GM19468 (cell line): ENCODE results near the gene LONRF3.
A peak's percentile ranks its signal among the peaks of the same experiment; 100 is the strongest.

Experiments
- ATAC-seq: cut with Tn5 transposase; IDR thresholded peaks from one replicate; pipeline ENCODE4 v1.9.1; 2021; ENCODE audit warnings: mild to moderate bottlenecking, moderate library complexity, moderate number of reproducible peaks; ENCODE audit not compliant: unreplicated experiment; ENCODE audit errors: extremely low read depth

Gene LONRF3

DNA sequence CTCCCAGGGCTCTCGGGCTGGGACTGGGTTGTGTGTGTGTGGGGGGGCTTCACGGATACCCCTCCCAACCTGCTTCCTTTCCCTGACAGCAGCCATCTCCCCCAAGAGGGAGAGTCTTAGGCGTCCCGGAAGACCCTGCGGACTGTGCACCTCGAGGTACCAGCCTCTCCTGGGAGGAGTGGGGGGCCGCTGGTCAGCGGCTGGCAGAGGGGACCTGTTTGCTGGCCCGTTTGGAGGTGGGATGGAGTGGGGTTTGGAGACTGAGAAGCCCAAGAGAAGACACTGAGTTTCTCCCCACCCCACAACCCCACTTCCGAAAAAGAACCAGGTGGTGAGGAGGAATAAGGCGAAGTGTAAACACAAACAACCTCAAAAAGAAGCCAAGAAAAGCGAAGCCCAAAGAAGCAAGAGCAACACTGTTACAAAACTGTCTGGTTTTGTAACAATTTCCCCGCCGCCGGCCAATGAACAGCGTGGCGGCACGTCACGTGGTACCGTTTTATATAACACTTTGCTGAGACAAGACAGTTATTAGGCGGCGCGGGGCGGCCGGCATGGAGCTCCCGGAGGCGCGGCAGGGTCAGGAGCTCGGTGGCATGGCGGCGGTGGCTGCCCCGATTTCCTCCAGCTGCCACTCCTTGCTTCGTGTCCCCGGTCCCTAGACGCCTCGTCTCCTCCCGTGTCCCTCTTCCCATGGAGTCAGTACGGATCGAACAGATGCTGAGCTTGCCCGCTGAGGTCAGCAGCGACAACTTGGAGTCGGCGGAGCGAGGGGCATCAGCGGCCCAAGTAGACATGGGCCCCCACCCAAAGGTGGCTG lies at the start of gene LONRF3:
TSS of gene LONRF3 (plus strand) at position 531 of the 820 bp plus-strand sequence. CDS start at position 694, 163 bp downstream.
- ATAC-seq = peak; percentile 20

DNA sequence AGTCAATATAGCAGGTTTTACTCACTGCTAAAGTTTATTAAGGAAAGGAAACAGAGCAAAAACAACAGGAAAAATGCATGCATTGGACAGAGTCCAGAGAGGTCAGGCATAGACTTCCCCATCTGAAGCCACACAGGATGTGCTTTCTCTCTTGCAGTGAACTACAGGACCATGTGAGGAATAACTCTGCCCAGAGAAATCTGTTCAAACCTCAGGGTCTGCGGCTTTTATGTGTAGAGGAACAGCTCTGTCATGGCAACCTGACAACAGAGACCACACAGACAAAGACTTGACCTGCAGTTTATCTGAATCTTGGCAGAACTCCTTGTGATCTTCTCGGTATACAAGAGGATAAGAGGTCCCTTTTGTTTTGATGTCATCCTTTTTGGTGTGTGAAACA lies 46.3 kb upstream of the LONRF3 start:
- no peak for ATAC-seq

DNA sequence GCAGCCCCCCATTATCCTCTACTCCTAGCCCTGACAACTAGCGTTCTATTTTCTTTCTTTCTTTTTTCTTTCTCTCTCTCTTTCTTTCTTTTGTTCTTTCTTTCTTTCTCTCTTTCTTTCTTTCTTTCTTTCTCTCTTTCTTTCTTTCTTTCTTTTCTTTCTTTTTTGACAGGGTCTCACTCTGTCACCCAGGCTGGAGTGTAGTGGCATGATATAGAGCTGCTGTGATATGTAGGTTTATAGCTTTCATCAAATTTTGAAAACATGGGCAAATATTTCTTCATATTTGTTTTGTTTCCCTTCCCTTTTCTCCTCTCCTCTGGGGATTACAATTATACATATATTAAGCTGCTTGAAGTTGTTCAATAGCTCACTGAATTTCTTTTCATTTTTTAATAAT lies 39.1 kb upstream of the LONRF3 start:
- no peak for ATAC-seq

DNA sequence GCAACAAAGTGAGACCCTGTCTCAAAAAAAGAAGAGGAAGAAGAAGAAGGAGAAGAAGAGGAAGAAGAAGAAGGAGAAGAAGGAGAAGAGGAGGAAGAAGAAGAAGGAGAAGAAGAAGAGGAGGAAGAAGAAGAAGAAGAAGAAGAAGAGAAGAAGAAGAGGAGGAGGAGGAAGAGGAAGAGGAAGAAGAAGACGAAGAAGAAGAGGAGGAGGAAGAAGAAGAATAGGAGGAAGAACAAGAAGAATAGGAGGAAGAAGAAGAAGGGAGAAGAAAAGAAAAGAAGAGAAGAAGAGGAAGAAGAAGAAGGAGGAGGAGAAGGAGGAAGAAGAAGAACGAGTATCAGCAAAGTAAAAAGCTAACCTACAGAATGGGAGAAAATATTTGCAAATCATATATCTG lies 33.3 kb upstream of the LONRF3 start:
- ATAC-seq = no peak

DNA sequence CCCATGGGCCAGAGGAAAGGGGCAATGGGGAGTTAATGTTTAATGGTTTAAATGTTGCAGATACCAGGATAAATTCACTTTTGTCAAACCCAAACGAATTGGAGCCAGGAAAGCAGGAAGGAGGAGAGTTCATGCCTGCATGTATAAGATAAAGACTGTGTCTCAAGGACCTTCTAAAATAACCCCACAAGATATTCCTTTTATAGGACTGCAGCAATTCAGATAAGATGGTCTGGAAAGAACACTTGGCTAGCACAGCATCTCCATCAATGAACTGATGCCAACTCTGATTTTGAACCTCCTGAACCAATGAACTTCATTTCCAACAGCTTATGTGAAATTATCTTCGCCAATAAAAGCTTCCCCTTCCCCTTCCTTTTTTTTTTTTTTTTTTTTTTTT lies 31.3 kb upstream of the LONRF3 start:
- no peak for ATAC-seq

DNA sequence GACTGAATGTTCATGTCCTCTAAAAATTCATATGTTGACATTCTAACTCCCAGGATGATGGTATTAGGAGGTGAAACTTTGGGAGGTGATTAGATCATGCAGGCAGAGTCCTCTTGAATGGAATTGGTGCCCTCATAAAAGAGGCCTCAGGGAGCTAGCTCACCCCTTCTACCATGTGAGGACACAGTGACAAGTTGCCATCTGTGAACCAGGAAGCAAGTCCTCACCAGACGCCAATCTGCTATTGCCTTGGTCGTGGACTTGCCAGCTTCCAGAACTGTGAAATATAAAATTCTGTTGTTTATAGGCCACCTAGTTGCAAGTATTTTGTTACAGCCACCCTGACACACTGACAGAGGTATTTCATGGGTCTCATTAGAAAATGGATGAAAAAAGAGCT lies 28.5 kb upstream of the LONRF3 start:
- ATAC-seq = no peak

DNA sequence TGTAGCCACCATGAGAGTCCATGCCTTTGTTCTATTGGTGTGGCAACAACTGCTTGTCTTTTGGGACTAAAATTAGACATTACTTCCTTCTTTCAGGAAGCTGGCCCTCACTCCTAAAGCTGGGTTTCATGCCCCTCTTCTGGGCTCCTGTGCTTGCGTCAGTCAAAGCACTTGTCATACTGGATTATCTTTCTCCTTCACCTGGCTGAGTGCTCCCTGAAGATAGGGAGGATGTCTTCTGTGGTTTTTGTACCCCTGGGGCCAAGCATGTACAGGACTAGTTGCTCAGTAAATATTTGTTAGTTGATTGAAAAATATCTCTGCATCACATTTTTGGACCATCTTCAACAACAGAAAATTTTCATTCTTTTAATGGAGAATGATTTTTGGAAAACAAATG lies 26.1 kb upstream of the LONRF3 start:
- no peak for ATAC-seq

DNA sequence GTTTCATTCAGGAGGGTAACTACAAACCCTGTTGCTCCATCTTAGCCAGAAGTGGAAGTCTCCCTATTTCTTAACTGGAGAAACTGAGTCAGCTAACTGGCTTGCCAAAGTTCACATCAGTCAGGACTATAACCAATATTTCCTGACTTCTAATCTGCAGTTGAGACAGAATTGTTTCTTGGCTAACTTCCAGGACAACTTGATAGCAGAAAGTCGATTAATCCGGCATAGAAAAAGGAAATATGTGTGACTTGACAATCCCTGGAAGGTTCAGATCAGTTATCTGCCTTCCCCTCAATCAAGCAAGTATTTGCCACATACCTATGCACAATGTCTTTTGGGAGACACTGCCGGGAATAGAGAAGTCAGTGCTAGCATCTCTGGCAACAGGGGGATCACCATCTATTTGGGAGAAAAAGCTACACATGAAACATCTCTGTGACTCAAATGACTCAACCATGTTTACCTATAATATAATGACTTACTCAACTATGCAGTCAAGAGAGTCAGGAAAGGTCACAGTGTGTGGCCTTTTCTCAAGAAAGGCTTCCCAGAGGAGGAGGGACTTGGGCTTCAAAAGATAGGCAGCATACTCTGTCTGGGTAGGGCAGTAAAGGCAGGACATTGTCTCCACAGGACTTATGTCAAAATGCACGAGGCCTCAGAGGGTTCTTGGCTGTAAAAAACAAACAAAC lies 12.4 kb upstream of the LONRF3 start:
- ATAC-seq = no peak

DNA sequence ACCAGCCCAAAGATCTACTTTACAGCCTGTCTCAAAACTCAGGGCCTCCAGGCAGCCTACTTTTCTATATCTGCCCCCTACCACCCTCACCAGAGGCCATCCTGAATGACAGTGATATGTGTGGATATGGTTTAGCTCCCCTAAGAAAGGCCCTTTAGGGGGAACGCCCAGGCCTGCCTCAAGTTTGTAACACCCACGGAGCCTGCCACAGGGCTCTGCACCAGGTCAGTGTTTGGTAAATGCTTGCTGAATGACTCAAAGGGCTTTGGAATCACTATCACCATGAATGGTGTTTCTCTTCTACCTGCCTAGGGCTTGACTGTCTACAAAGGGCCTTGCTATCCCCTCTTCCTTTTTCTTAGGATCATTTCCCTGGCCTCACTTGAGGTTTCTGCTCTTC lies 11.3 kb upstream of the LONRF3 start:
- ATAC-seq = no peak

DNA sequence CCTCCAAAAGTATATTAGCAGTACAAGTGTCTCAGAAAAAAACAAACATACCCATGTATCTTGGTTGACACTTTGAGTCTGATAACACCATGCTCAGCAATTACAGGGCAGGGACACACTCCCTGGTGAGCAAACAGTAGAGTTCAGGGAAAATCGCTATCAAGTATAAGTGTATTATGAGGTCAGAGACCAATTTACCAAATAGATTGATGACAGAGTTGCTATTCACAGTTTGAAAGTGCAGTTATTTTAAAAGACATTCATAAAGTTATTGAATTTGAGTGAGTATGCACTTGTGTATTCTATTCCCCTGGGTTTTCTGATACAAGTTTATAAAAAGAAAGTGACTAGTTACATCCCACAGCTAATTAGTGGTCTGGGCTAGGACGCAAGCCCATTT lies 10.2 kb upstream of the LONRF3 start:
- no peak for ATAC-seq

DNA sequence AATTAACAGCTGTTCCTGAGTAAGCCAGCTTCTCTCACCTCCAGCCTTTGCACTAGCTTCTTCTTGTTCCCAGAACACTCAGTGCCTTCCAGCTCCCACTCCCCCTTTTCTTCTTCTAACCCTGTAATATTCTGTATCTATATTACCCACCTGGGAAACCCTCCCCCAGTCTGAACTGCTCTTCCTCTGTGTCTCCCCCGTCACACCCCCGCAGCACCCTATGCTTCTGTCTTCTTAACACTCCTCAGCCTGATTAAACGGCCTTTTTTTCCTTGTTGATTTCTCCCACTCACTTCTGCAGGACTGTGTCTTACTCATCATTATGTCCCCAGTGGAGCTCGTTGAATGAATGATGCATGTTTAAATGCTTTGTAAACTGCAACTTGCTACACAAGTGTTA lies 9.0 kb upstream of the LONRF3 start:
- no peak for ATAC-seq

DNA sequence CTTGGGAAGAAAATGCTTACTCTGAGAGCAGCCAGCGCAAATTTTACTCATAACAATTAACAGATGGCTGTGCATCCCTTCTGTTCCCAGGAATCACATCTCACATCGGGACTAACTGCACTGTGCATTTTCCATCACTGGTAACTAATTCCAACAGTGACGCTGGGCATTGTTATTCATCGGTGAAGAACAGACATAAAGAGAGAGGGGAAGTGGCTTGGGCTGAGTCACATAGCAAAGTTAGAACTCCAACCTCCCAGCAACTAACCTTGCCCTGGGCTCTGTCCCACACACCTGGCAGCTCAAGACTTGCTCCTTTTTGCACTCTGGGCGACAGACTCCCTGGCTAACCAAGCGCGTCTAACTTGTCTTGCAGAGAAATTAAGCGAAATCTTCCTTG lies 6.4 kb upstream of the LONRF3 start:
- ATAC-seq = no peak

DNA sequence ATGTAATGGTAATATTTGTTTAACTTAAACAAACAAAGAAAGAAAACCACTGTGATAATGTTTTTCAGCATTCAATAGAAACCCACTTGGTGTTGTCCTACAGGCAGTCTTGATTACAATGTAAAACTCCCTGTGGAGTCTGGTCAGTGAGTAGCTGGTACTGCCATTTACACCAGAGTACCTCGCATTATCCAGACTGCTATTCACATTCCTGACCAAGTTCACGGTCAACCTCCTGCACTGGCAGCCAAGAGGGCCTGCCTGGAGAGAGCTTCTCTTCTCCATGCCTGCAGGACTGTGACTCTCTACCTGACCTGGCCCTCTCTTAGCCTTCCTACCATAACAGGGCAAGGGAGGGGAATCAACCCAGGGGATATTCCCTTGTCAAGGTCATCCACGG lies 2.9 kb upstream of the LONRF3 start:
- no peak for ATAC-seq

DNA sequence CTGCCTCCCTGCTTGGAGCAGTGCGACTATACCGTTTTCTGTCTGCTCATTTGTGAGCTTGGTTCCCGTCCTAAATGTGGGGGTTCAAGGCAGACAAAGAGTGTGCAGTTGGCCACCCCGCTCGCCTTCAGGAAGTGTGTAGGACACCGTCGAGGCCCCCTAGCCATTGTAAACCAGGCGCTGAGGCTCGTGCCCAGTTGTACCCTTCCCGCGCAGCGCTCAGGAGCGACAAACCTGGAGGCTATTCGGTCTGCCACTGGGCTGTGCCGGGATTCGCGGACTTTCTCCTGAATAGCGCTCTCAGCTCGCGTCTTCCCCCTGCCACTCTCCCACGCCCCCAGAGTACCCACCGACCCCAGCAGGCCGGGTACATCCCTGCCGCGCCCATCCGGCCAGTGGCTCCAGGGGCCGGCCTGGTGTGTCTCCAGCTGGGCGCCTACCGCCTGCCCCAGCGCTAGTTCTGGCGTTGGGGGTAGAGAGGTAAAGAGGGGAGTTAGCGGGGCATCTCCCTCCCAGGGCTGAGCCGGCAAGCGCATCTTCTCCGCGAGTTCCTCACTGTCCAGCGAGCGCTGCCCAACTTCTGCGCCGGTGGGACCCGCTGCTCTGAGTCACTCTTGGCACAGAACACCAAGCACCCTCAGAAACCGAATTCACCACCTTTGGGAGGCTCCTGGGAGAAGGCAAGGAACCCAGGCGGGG lies 880 bp upstream of the LONRF3 start:
- no peak for ATAC-seq

DNA sequence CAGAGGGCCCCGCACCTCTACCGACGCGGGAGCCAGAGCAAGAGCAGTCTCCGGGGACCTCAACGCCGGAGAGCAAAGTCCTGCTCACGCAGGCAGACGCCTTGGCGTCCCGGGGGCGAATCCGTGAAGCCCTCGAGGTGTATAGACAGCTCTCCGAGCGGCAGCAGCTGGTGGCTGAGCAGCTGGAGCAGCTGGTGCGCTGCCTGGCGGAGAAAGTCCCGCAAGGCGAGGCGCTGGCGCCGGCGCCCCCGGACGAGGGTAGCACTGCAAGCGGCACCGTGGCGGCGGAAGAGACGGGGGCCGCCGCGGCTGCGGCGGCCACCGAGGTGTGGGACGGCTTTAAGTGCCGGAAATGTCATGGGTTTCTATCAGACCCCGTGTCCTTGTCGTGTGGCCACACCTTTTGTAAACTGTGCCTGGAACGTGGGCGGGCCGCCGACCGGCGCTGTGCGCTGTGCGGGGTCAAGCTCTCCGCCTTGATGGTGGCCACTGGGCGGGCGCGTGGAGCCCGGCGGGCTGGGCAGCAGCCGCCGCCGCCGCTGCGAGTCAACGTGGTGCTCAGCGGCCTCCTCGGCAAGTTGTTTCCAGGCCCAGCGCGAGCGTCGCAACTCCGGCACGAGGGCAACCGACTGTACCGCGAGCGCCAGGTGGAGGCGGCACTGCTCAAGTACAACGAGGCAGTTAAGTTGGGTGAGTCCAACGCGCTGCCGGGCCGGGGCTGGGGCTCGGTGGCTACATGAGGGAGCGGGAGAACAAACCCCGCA lies 672 bp downstream of the LONRF3 start:
- no peak for ATAC-seq

DNA sequence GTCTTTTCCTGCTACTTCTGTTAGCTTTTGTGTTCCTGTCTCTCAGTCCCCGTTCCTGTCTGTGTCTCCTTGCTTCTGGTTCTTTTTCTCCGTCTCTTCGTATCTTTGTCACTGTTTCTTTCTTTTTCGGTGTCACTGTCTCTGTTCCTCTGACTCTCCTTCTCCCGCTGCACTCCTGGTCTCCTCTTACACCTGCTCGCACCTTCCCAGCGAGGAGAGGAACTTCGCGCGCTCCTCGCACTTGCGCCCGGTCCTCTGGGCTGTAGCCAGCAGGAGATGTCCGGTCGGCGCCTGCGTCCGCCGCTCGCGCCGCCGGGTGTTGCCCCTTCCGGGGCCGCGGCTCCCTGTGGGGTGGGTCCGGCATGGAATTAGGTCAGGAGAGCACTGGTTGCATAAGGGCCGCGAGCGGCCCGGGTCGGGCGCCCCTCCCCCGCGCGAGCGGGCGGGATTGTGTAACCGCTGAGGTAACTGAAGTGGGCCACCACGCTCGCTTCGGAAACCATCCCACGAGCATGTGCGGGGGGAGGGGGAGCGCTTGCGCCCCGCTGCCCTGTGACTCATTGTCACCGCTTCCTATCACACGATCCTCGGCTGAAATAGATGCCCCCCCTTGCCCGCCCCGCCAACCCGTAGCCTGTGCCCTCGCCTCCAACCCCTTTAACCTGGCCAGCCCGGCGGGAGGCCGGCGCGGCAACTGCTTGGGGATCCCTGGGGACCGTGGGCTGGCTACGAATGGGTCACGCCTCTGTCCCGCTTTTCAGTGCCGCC lies 1.6 kb downstream of the LONRF3 start:
- no peak for ATAC-seq

DNA sequence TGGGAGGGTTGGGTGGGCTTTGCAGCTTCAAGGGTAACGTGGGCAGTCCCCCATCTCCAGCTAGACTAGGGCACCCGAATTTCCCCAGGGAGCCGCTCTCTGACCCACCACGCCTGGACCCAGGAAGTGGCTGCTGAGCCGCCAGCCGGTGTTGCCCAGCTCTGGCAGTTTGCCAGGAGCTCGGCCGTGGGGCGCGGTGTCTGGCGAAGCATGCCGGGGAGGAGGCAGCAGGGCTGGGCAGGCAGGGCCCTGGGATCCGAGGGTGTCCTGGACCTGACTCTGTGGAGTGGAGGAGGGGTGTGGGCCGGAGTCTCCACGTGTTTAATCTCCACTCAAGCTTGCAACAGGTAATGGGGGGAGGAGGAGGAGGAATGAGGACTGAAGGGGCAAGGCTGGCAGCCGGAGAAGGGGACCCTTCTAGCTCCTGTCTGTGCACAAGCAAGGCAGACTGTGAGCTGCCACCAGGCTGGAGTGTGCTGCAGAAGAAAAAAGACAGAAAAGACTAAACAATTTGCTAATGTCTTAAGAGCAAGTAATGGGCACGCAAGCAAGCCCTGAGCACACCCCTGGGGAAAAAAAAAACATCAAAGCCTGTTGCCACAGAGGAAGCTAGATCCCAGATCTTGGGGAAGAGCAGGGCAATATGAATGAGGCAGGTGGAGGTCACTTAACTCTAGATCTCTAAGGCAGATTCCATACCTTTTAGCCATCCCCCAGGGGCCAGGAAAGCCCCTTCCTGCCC lies 2.4 kb downstream of the LONRF3 start:
- no peak for ATAC-seq

DNA sequence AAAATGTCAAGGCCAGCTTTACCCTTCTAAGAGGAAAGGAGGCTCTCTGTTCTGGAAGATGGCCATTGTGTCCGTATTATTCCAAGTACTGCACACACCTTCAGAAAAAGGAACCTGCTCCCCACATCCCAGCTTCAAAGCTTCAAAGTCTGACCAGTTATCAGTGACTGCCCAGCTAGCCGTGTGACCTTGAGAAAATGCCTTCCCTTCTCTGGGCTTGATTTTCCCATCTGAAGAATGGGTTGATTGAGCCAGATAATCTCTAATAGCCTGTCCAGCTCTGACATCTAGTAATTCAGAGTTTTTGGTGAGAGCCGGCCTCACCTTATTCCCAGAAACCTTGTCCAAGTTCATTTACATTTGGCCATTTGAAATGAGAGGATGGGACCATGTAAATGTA lies 3.0 kb downstream of the LONRF3 start:
- no peak for ATAC-seq

DNA sequence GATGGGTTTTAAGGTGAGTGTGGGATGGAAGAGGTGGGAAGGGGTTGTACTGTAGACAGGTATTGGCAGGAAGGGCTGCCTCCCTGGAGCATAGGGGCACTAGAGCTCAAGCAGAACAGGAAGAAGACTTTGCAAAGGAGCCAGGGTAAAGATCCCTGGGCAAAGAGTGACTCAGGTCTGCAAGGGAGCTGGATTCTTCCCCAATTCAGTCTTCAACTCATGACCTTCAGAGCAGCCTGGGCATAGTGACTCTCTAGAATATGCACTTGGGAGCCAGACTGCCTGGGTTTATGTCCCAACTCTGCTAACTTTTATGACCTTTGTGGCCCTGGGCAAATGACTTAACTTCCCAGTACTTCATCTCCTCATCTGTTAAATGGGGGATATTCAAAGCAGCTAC lies 4.0 kb downstream of the LONRF3 start:
- ATAC-seq = no peak
